A549 (cell line): ENCODE data around the gene ZNF816.

Experiments used
- CEBPB ChIP-seq, 2 experiments: fragments of >200 bp in 1 of 2; sonication (Bioruptor Twin) in 1 of 2; formaldehyde crosslinking in 1 of 2; IDR thresholded peaks; 2 replicates each; pipeline ENCODE4 v1.6.1; 2012 to 2016
- EP300 ChIP-seq, 2 experiments: fragments of >200 bp; sonication (Bioruptor Twin); formaldehyde crosslinking; IDR thresholded peaks; 2 replicates in 1 of 2; 3 replicates in 1 of 2; pipeline ENCODE4 v1.6.1; 2016 to 2017
- KDM1A ChIP-seq: fragments of 200-600 bp; sonication (generic); IDR thresholded peaks from 2 replicates; pipeline ENCODE4 v1.6.1; 2016; ENCODE audit warnings: low read depth, mild to moderate bottlenecking
- POLR2A ChIP-seq: IDR thresholded peaks from 2 replicates; pipeline ENCODE4 v1.6.1; 2012; ENCODE audit warnings: mild to moderate bottlenecking, low read length
- RFX5 ChIP-seq: fragments of 450-650 bp; IDR thresholded peaks from 2 replicates; pipeline ENCODE4 v1.7.1; 2014; ENCODE audit warnings: antibody characterized with exemption, mild to moderate bottlenecking, moderate library complexity
- ZNF302 ChIP-seq: fragments of 250-450 bp; sonication (Bioruptor Pico); IDR thresholded peaks from 2 replicates; pipeline ENCODE4 v1.9.0; 2021; ENCODE audit warnings: inconsistent platforms, mild to moderate bottlenecking, moderate library complexity
- TF ChIP-seq, protein P1 (sequence below): fragments of >200 bp; sonication (Bioruptor Twin); formaldehyde crosslinking; IDR thresholded peaks from 3 replicates; pipeline ENCODE4 v1.5.1; 2016
- TF ChIP-seq, protein P2 (sequence below): fragments of >200 bp; sonication (Bioruptor Twin); formaldehyde crosslinking; IDR thresholded peaks from 2 replicates; pipeline ENCODE4 v1.6.1; 2016
- TF ChIP-seq, protein P3 (sequence below): fragments of 250-450 bp; sonication (Bioruptor Pico); IDR thresholded peaks from 2 replicates; pipeline ENCODE4 v1.5.0; 2021; ENCODE audit warnings: mild to moderate bottlenecking, moderate library complexity, borderline replicate concordance

DNA sequence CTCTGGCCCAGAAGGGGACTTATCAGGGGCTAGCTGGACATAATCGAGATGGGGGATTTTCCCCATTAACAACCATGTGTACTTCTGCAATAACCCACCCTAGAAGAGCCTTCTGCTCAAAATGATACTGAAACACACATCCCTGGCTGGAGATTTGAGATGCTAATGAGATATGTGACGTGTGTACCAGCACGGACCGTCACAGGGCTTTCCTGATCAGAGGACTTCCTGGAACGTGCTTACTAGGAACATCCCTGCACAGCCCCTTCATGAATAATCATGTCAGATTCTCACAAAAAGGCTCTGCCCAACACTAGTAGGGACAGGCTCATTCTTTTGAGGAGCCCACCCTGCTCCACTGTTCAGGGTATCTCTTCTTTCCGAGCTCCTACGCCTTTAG lies 44.5 kb upstream of the ZNF816 start:
- TF ChIP-seq, protein P1, sequence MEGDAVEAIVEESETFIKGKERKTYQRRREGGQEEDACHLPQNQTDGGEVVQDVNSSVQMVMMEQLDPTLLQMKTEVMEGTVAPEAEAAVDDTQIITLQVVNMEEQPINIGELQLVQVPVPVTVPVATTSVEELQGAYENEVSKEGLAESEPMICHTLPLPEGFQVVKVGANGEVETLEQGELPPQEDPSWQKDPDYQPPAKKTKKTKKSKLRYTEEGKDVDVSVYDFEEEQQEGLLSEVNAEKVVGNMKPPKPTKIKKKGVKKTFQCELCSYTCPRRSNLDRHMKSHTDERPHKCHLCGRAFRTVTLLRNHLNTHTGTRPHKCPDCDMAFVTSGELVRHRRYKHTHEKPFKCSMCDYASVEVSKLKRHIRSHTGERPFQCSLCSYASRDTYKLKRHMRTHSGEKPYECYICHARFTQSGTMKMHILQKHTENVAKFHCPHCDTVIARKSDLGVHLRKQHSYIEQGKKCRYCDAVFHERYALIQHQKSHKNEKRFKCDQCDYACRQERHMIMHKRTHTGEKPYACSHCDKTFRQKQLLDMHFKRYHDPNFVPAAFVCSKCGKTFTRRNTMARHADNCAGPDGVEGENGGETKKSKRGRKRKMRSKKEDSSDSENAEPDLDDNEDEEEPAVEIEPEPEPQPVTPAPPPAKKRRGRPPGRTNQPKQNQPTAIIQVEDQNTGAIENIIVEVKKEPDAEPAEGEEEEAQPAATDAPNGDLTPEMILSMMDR: no peak
- TF ChIP-seq POLR2A (no peak), RFX5 (no peak), EP300 (IDR thresholded peaks at IDR 0.05) (no peak), ZNF302 (CRISPR knock-in tag) (no peak), KDM1A (no peak), CEBPB (IDR thresholded peaks at IDR 0.05) (no peak)
- TF ChIP-seq, protein P2, sequence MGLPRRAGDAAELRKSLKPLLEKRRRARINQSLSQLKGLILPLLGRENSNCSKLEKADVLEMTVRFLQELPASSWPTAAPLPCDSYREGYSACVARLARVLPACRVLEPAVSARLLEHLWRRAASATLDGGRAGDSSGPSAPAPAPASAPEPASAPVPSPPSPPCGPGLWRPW: no peak
- TF ChIP-seq, protein P3, sequence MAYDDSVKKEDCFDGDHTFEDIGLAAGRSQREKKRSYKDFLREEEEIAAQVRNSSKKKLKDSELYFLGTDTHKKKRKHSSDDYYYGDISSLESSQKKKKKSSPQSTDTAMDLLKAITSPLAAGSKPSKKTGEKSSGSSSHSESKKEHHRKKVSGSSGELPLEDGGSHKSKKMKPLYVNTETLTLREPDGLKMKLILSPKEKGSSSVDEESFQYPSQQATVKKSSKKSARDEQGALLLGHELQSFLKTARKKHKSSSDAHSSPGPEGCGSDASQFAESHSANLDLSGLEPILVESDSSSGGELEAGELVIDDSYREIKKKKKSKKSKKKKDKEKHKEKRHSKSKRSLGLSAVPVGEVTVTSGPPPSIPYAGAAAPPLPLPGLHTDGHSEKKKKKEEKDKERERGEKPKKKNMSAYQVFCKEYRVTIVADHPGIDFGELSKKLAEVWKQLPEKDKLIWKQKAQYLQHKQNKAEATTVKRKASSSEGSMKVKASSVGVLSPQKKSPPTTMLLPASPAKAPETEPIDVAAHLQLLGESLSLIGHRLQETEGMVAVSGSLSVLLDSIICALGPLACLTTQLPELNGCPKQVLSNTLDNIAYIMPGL (CRISPR knock-in tag): no peak
